Karpas-422 (cell line): ENCODE measurements around the gene TMEM38B. TPM values are rescaled to one million over a fixed set of nuclear protein-coding genes. Genes with fewer than 3 reads are reported as not detected.

Source experiments
- DNase-seq: peaks from one replicate; pipeline ENCODE4 v3.0.0-alpha.2; 2015
- H2AFZ ChIP-seq: fragments of 200-600 bp; sonication (generic); 2 replicates; pipeline ENCODE4 v1.6.1; 2014; ENCODE audit warnings: antibody characterized with exemption, low read length, mixed read lengths
- H3K27ac ChIP-seq: fragments of 200-600 bp; sonication (generic); 2 replicates; pipeline ENCODE4 v1.5.1; 2014; ENCODE audit warnings: mild to moderate bottlenecking, low read length, moderate library complexity
- H3K27me3 ChIP-seq: fragments of 200-600 bp; sonication (generic); 2 replicates; pipeline ENCODE4 v1.6.1; 2014; ENCODE audit warnings: low read length, mixed read lengths
- H3K36me3 ChIP-seq: fragments of 200-600 bp; sonication (generic); 2 replicates; pipeline ENCODE4 v1.6.1; 2014; ENCODE audit warnings: low read length, mixed read lengths; ENCODE audit not compliant: insufficient read depth
- H3K4me1 ChIP-seq: fragments of 200-600 bp; sonication (generic); 2 replicates; pipeline ENCODE4 v1.6.1; 2014; ENCODE audit warnings: mild to moderate bottlenecking, low read length, mixed read lengths
- H3K4me2 ChIP-seq: fragments of 200-600 bp; sonication (generic); 2 replicates; pipeline ENCODE4 v1.6.1; 2014; ENCODE audit warnings: low read length, low read depth, mild to moderate bottlenecking; ENCODE audit not compliant: poor library complexity, severe bottlenecking
- H3K4me3 ChIP-seq: fragments of 200-600 bp; sonication (generic); 2 replicates; pipeline ENCODE4 v1.5.1; 2014; ENCODE audit warnings: mild to moderate bottlenecking, antibody characterized with exemption, low read length, mixed read lengths
- H3K79me2 ChIP-seq: fragments of 200-600 bp; sonication (generic); 2 replicates; pipeline ENCODE4 v1.6.1; 2014; ENCODE audit warnings: mild to moderate bottlenecking, low read length, mixed read lengths
- H3K9ac ChIP-seq: fragments of 200-600 bp; sonication (generic); 2 replicates; pipeline ENCODE4 v1.6.0; 2014; ENCODE audit warnings: low read length
- H3K9me2 ChIP-seq: fragments of 200-600 bp; sonication (generic), shearing (Covaris generic); replicated peaks from 2 replicates; pipeline ENCODE4 v1.6.0; 2014; ENCODE audit warnings: mild to moderate bottlenecking, low read length, moderate library complexity; ENCODE audit not compliant: insufficient read depth
- H3K9me3 ChIP-seq: fragments of 300-700, 200-600 bp; sonication (generic); 2 replicates; pipeline ENCODE4 v1.6.1; 2014; ENCODE audit warnings: low read length, mixed read lengths
- H4K20me1 ChIP-seq: fragments of 200-600 bp; sonication (generic); 2 replicates; pipeline ENCODE4 v1.6.1; 2014; ENCODE audit warnings: mild to moderate bottlenecking, antibody characterized with exemption, low read length, low read depth; ENCODE audit not compliant: insufficient read depth
- total RNA-seq: library from RNA; depleted of rRNA; stranded (reverse); fragments of >200 nt; shearing (Covaris generic); gene quantifications from 2 replicates; pipeline ENCODE4 v1.2.3, GENCODE V29; 2014; ENCODE audit warnings: low replicate concordance; rRNA removed

TMEM38B gene
- total RNA-seq, 1 experiment from 2014 or later = 164 TPM

DNA sequence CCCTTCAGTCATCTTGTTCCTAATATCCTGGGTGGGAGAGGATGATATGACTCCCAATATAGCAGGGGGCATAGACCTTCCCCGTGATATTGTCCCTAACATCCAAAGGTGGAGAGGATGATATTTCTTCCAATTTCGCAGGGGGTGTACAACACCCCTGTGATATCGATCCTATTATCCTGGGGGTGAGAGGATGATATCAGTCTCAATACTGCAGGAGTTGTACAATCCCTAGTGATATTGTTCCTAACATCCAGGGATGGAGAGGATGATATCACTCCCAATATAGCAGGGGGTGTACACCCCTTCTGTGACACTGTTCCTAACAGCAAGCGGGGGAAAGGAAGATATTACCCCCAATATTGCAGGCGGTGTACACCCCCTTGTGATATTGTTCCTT is 122.6 kb downstream of the TMEM38B start:
- H3K4me2 ChIP-seq = no peak overlapping the region
- no peak overlapping the region for H3K4me3 ChIP-seq
- peaks cover 20% of the 10 kb centered on the region; the same call in 1 of the 2 replicates for H3K79me2 ChIP-seq
- no peak for DNase-seq
- H3K27ac ChIP-seq = no peak overlapping the region
- no peaks in the 10 kb centered on the region for H3K4me1 ChIP-seq
- H3K9ac ChIP-seq = no peak overlapping the region
- no peak overlapping the region for H2AFZ ChIP-seq
- no peaks in the 10 kb centered on the region for H3K27me3 ChIP-seq
- peaks cover 15% of the 10 kb centered on the region for H3K36me3 ChIP-seq
- no peaks in the 10 kb centered on the region for H3K9me2 ChIP-seq
- no peaks in the 10 kb centered on the region; the same call in 1 of the 2 replicates for H3K9me3 ChIP-seq
- no peaks in the 10 kb centered on the region for H4K20me1 ChIP-seq

DNA sequence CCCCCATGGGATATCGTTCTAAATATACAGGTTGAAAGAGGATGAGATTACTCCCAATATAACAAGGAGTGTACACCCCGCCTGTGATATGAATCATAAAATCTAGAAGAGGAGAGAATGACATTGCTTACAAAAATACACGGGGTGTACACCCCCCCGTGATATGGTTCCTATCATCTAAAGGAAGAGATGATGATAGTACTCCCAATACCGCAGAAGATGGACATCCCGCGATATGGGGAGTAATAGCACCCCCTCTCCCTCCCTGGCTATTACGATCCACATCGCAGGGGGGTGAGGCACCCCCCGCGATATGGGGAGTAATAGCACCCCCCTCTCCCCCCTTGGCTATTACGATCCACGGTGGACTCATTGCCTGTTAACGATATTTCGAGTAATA is 124.6 kb downstream of the TMEM38B start:
- Histone ChIP-seq H3K79me2 (peaks cover 29% of the 10 kb centered on the region), H3K4me3 (no peak overlapping the region), H2AFZ (no peak overlapping the region), H3K36me3 (peaks cover 15% of the 10 kb centered on the region; the same call in 1 of the 2 replicates), H3K27ac (no peak overlapping the region), H3K4me2 (no peak overlapping the region), H3K27me3 (no peaks in the 10 kb centered on the region), H3K9me3 (no peaks in the 10 kb centered on the region; the same call in 1 of the 2 replicates), H3K4me1 (no peaks in the 10 kb centered on the region), H3K9me2 (no peaks in the 10 kb centered on the region), H4K20me1 (no peaks in the 10 kb centered on the region), H3K9ac (no peak overlapping the region)
- no peak for DNase-seq

- no peaks in the 10 kb centered on the region for H3K4me1 ChIP-seq
- H3K4me2 ChIP-seq = no peak overlapping the region
- no peaks in the 10 kb centered on the region for H4K20me1 ChIP-seq
- H3K4me3 ChIP-seq = no peak overlapping the region
- no peaks in the 10 kb centered on the region for H3K9me2 ChIP-seq
- no peaks in the 10 kb centered on the region for H3K27me3 ChIP-seq
- no peak overlapping the region for H3K27ac ChIP-seq
- no peaks in the 10 kb centered on the region for H3K9me3 ChIP-seq
- H3K9ac ChIP-seq = no peak overlapping the region
- no peak for DNase-seq
- H2AFZ ChIP-seq = no peak overlapping the region
- peaks cover 39% of the 10 kb centered on the region for H3K79me2 ChIP-seq
- H3K36me3 ChIP-seq = peaks cover 5% of the 10 kb centered on the region; the same call in 1 of the 2 replicates
Observed at GRCh38 chr9:105822814-105823213, 128.5 kb downstream of the TMEM38B start.

Other genes with a start within 250 kb of the TMEM38B start
- 1.1 and 1.6 TPM in 2 replicates for gene FSD1L, start 246.5 kb upstream of the TMEM38B start, total RNA-seq
- gene FKTN, start 136.4 kb upstream of the TMEM38B start, total RNA-seq = 9.3 and 22.0 TPM in 2 replicates
- 4.1 and 18.4 TPM in 2 replicates for gene TAL2, start 32.1 kb upstream of the TMEM38B start, total RNA-seq